B cell (primary cell): Measurements from ENCODE around the gene NAXE. TPM values are rescaled to one million over a fixed set of nuclear protein-coding genes. Genes with fewer than 3 reads are reported as not detected.

Experiments used
- ATAC-seq: fragments of 200-7000 bp; cut with Tn5 transposase; one replicate; pipeline ENCODE4 v1.10.0; 2021; ENCODE audit warnings: low read depth, mild to moderate bottlenecking, moderate number of reproducible peaks, moderate library complexity
- CTCF ChIA-PET: fragments of 350-600 bp; sonication (Branson Sonifier 250); formaldehyde crosslinking; loops from one replicate; lab custom pipeline; 2021; ENCODE audit warnings: antibody characterized with exemption, inconsistent platforms; lab: Charles Lee
- POLR2A ChIA-PET: fragments of 350-600 bp; sonication (Branson Sonifier 250); formaldehyde crosslinking; loops from one replicate; lab custom pipeline; 2021; ENCODE audit warnings: antibody characterized with exemption; lab: Charles Lee
- DNase-seq: peaks from one replicate; pipeline ENCODE4 v3.0.0; 2013
- H2AFZ ChIP-seq: 2 replicates; pipeline ENCODE4 v1.6.1; 2012; ENCODE audit warnings: mild to moderate bottlenecking, low read depth, low read length; ENCODE audit not compliant: insufficient read depth, poor library complexity, severe bottlenecking
- H3K27ac ChIP-seq, 2 donors: 1 replicate in 1 of 2; 2 replicates in 1 of 2; pipeline ENCODE4 v1.5.1; 2012 to 2013; ENCODE audit warnings: low read length in 2 of 2, mild to moderate bottlenecking in 2 of 2, moderate library complexity in 1 of 2
- H3K27me3 ChIP-seq, 4 experiments: fragments of 200-600 bp in 1 of 4; sonication (generic) in 1 of 4; replicated peaks in 1 of 4; 1 replicate in 2 of 4; 2 replicates in 2 of 4; pipeline versions ENCODE4 v1.6.1 to v1.7.0; 2013 to 2016; ENCODE audit warnings: low read length in 3 of 4, mild to moderate bottlenecking in 2 of 4, mixed read lengths in 1 of 4, moderate library complexity in 1 of 4; ENCODE audit not compliant: insufficient read depth in 4 of 4, control insufficient read depth in 3 of 4; ENCODE audit errors: control extremely low read depth in 1 of 4
- H3K36me3 ChIP-seq, 2 experiments: replicated peaks in 1 of 2; 1 replicate in 1 of 2; 2 replicates in 1 of 2; pipeline versions ENCODE4 v1.6.1 to v1.7.1; 2013; ENCODE audit warnings: low read length in 1 of 2; ENCODE audit not compliant: insufficient read depth in 2 of 2, control insufficient read depth in 1 of 2; ENCODE audit errors: control extremely low read depth in 1 of 2, extremely low read depth in 1 of 2
- H3K4me1 ChIP-seq, 2 donors: fragments of 200-600 bp in 1 of 2; sonication (generic) in 1 of 2; 1 replicate in 1 of 2; 2 replicates in 1 of 2; pipeline versions ENCODE4 v1.5.1 to v1.6.1; 2013 to 2017; ENCODE audit warnings: low read length in 2 of 2; ENCODE audit not compliant: control insufficient read depth in 2 of 2, insufficient read depth in 2 of 2
- H3K4me2 ChIP-seq: replicated peaks from 2 replicates; pipeline ENCODE3; 2012; ENCODE audit warnings: mild to moderate bottlenecking, low read depth, low read length; ENCODE audit not compliant: poor library complexity, severe bottlenecking
- H3K4me3 ChIP-seq, 5 experiments: fragments of 200-600 bp in 1 of 5; sonication (generic) in 1 of 5; 1 replicate in 3 of 5; 2 replicates in 2 of 5; pipeline versions ENCODE4 v1.5.1 to v1.7.0; 2011 to 2016; ENCODE audit warnings: low read length in 4 of 5, mild to moderate bottlenecking in 4 of 5, low read depth in 2 of 5, control low read depth in 1 of 5, moderate library complexity in 1 of 5; ENCODE audit not compliant: insufficient read depth in 1 of 5; ENCODE audit errors: control extremely low read depth in 1 of 5, extremely low read depth in 1 of 5
- H3K79me2 ChIP-seq: fragments of 200-600 bp; sonication (generic); one replicate; pipeline ENCODE4 v1.6.0; 2016; ENCODE audit warnings: low read length; ENCODE audit not compliant: control insufficient read depth, insufficient read depth
- H3K9ac ChIP-seq: fragments of 200-600 bp; sonication (generic); 2 replicates; pipeline ENCODE4 v1.6.1; 2017; ENCODE audit warnings: mild to moderate bottlenecking, low read length, moderate library complexity
- H3K9me3 ChIP-seq, 3 donors: one replicate each; pipeline versions ENCODE4 v1.6.1 to v1.7.1; 2013; ENCODE audit warnings: low read length in 2 of 3; ENCODE audit not compliant: control insufficient read depth in 2 of 3, insufficient read depth in 1 of 3; ENCODE audit errors: control extremely low read depth in 1 of 3
- H4K20me1 ChIP-seq: 2 replicates; pipeline ENCODE4 v1.6.0; 2012; ENCODE audit warnings: mild to moderate bottlenecking, low read length; ENCODE audit not compliant: insufficient read depth, control insufficient read depth, poor library complexity, severe bottlenecking
- H3K27ac Mint-ChIP-seq: one replicate; pipeline ENCODE4 v1.8.0; 2021; ENCODE audit warnings: mixed read lengths
- H3K27me3 Mint-ChIP-seq: one replicate; pipeline ENCODE4 v1.8.0; 2021; ENCODE audit warnings: mixed read lengths
- H3K4me1 Mint-ChIP-seq: one replicate; pipeline ENCODE4 v1.8.0; 2021; ENCODE audit warnings: mixed read lengths
- H3K4me3 Mint-ChIP-seq: one replicate; pipeline ENCODE4 v1.8.0; 2021; ENCODE audit warnings: mixed read lengths
- H3K9me3 Mint-ChIP-seq: one replicate; pipeline ENCODE4 v1.8.0; 2022; ENCODE audit warnings: mixed read lengths; ENCODE audit not compliant: insufficient read depth
- CTCF ChIP-seq: fragments of 200-600 bp; IDR thresholded peaks from one replicate; pipeline ENCODE4 v1.8.0; 2022; ENCODE audit warnings: antibody characterized with exemption, mild to moderate bottlenecking
- EZH2 ChIP-seq: IDR thresholded peaks from 2 replicates; pipeline ENCODE4 v1.6.1; 2012; ENCODE audit warnings: borderline replicate concordance, low read depth, mild to moderate bottlenecking, moderate library complexity, low read length; ENCODE audit not compliant: insufficient read depth, poor library complexity, severe bottlenecking
- WGBS: methylation state at CpG from one replicate; pipeline ENCODE4 v1.1.5; 2013; ENCODE audit warnings: missing lambda C conversion rate; ENCODE audit not compliant: insufficient coverage; 5-methylcytosine and 5-hydroxymethylcytosine counted together
- intact Hi-C: fragments of 100-400 bp; cut with micrococcal nuclease; formaldehyde crosslinking; loops from one replicate; pipeline ENCODE4 v1.10.0; 2022
- polyA plus RNA-seq: library from polyadenylated mRNA; depleted of rRNA; stranded (reverse); fragments of >200 nt; gene quantifications from 2 replicates; pipeline ENCODE4 v1.2.3, GENCODE V29; 2012
- total RNA-seq, 2 donors: library from RNA; stranded (reverse); fragments of 120-200 nt in 1 of 2; gene quantifications; 1 replicate in 1 of 2; 2 replicates in 1 of 2; pipeline versions ENCODE4 v1.2.3 to v1.2.4, GENCODE V29; 2013 to 2022

The NAXE gene
- total and polyA plus RNA-seq, 2 donors (not counting 1 experiment from before 2014, with no cell fraction given), result 42.8 to 59.7 TPM

GRCh38 chr1:156598125-156598524, 6.5 kb downstream of the NAXE start:
- Histone ChIP-seq H4K20me1 (no peaks in the 10 kb centered on the region), H3K4me1 (peaks cover 22 to 24% of the 10 kb centered on the region in 2 donors), H3K27ac (no peak overlapping the region), H3K79me2 (peaks cover 30% of the 10 kb centered on the region), H2AFZ (no peak overlapping the region), H3K9ac (no peak overlapping the region), H3K9me3 (no peaks in the 10 kb centered on the region), H3K36me3 (peaks cover 0 to 49% of the 10 kb centered on the region in 2 experiments), H3K4me2 (no peak overlapping the region), H3K4me3 (no peak overlapping the region), H3K27me3 (no peaks in the 10 kb centered on the region)
- ChIA-PET POLR2A (no interaction called here), CTCF (interaction anchor here (1.4 to 10.9 kb wide), 4 partner anchors 12 to 117 kb away, joined by 4 to 80 read pairs (median 14); no protein-coding TSS in a partner anchor)
- no peak for TF ChIP-seq EZH2
- TF ChIP-seq CTCF, result no peak
- H3K9me3 Mint-ChIP-seq, result no peaks in the 10 kb centered on the region
- intact Hi-C loops, result no loop called here
- H3K27me3 Mint-ChIP-seq, result no peaks in the 10 kb centered on the region
- peak overlapping the region; percentile 0 for H3K4me3 Mint-ChIP-seq
- DNase-seq (no peak), ATAC-seq (no peak)
- H3K4me1 Mint-ChIP-seq, result peaks cover 37% of the 10 kb centered on the region
- 93% methylated on average over 5 of the region's 5 CpGs for WGBS
- no peak overlapping the region for H3K27ac Mint-ChIP-seq

- DNase-seq, result no peak
- Histone ChIP-seq H3K4me3 (no peak overlapping the region), H3K79me2 (peaks cover 34% of the 10 kb centered on the region), H2AFZ (no peak overlapping the region), H3K9ac (no peak overlapping the region), H4K20me1 (no peaks in the 10 kb centered on the region), H3K4me2 (no peak overlapping the region), H3K36me3 (peaks cover 0 to 43% of the 10 kb centered on the region in 2 experiments), H3K27ac (peak overlapping the region in 1 of 2 donors; percentile 50), H3K27me3 (no peaks in the 10 kb centered on the region), H3K4me1 (peaks cover 22 to 24% of the 10 kb centered on the region in 2 donors), H3K9me3 (no peaks in the 10 kb centered on the region)
- peaks cover 39% of the 10 kb centered on the region for H3K4me1 Mint-ChIP-seq
- no peak overlapping the region for H3K4me3 Mint-ChIP-seq
- intact Hi-C loops, result no loop called here
- WGBS, result no CpG with 5 or more reads among the region's 4 CpGs
- ChIA-PET CTCF (interaction anchor here (1.0 to 10.9 kb wide), 7 partner anchors 8 to 144 kb away, joined by 3 to 80 read pairs (median 5); no protein-coding TSS in a partner anchor), POLR2A (interaction anchor here (0.9 kb wide), 1 partner anchor 98 kb away, joined by 3 read pairs; the partner anchor contains the start of gene MEF2D)
- H3K27me3 Mint-ChIP-seq, result no peaks in the 10 kb centered on the region
- peak overlapping the region; percentile 10 for H3K27ac Mint-ChIP-seq
- H3K9me3 Mint-ChIP-seq, result no peaks in the 10 kb centered on the region
- no peak for ATAC-seq
- TF ChIP-seq EZH2, result no peak
- no peak for TF ChIP-seq CTCF
Observed at GRCh38 chr1:156598731-156599432, 7.3 kb downstream of the NAXE start.
